Measurements from ENCODE around the gene WLS.
A peak's percentile ranks its signal among the peaks of the same experiment; 100 is the strongest.
"Not testable (repeated sequence)": the region's sequence is repeated elsewhere in the genome, so short reads cannot be mapped to it uniquely, and the experiment has no call there.

WLS gene

DNA sequence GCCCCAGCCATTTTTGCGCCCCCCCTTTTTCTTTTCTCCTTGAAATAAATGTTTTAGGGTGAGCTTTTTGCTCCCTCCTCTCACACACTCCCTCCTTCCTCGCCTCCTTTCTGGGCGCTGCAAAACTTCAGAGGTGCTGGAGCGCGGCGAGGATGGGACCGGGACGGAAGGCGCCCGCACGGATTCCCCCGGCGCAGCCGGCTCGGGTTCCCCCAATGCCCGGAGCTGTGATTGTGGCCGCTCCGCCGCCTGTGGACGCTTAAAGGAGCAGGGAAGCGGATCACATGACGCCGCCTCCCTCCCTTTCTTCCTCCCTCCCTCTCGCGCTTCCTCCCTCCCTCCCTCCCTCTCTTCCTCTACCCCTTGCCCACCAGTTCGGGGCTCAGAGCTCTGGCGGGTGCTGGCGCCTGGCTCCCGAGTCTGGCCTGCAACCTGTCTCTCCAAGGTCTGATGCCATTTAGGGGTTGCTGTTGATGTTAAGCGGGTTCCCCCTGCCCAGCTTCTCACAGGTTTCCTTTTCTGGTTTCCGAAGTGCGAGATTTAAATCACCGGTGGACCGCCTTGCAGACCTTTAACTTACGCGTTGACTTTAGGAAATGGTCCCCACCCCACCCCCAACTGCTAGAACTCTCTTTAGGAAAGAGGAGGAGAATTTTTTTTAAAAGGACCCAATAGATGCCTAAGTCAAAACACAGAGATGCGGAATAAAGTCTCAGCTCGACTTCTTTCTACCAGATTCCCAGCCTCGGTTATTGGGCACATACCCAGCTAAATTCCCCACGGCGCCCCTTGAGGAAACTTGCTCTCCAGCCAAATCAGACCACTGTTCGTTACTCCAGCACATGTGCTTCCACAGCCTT lies at the start of gene WLS:
Gene WLS, minus strand, starts transcription at position 235 of the 860 bp plus-strand sequence. Its CDS starts 224 bp downstream, at position 11.
- DNase-seq = no peak

DNA sequence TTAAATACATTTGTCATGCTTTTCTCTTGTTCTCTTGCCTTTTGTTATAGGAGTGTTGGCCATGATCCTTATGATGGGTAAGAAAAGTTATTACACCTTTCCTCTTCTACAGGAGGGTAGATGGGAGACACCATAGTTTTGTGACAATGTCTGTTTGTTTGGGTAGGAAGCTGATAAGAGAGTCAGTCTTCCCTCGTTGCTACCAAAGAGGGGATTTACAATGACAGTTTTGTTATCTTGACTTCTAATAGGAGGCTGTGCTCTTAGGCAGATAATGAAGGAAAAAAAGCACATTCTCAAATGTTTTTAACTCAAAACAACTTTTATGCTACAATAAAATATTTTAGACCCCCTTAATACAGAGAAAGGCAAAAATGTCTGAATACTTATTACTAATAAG lies 48.0 kb upstream of the WLS start:
- no peak for DNase-seq

- DNase-seq = no peak
Observed at GRCh38 chr1:68279846-68280245, 47.5 kb upstream of the WLS start.

DNA sequence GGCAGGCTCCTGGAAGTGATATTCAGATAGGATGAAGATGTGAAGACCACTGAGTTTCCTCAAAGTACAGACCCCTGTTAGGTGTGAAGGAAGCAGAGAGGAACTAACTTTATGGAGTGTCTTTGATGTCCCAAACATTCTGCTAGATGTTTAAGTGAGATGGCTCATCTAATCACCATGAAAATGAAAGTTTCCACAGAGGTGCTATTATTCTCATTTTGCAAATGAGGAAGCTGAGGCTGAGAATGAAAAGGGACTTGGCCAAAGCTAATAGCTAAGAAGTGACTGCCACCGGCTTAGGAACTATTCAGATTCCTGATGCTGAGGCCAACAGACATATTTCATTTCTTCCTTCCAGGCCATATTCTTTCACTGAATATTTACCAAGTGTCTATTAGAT lies 45.9 kb upstream of the WLS start:
- DNase-seq = no peak

DNA sequence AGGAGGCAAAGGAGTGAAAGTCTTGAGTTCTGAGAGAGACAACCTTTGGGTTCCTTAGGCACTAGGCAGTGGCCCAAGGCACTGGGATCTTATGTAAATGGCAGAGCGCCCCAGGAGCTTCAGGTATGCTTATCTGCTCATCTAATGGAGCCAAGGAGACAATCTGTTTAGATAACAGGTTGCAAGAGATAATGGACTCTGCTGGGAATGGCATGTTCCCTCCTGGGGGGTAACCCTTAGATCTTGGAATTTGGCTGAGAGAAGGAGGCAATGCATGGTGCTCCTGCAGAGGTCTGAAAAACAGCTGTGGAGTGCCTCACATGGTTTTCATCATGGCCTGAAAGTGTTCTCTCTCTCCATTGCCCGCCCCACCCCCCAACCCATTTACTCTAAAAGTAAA lies 44.1 kb upstream of the WLS start:
- no peak for DNase-seq

DNA sequence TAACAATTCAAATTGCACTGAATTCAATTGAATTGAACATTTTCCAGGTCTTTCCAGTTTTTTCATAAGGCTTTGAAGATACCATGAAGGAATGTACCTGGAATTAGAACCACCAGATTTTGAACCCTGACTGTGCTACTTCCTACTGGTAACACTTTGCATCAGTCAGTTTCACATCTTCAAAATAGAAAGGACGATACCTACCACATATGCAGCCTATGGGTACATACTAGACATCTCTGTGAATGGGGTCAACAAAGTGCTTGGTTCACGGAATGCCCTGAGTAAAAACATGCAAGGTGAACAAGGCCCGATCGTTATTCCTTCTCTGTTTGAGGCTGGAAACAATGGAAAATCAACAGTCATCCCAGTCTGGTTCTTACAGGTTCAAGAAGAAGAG lies 41.2 kb upstream of the WLS start:
- no peak for DNase-seq

DNA sequence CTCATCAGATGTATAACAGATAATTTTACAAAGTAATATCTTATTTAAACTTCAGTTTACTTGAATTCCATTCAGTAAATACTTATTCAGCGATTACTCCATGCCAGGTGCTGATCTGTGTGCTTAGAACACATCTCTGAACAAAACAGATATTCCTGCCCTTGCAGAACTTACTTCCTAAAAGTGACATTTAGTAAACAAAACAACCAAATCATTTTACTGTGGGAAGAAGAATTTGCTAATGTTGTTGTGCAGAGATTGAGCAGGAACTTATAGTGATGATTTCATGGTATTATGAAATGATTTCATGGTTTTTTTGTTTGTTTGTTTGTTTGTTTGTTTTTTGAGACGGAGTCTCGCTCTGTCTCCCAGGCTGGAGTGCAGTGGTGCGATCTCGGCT lies 39.3 kb upstream of the WLS start:
- no peak for DNase-seq

- DNase-seq = no peak
Observed at GRCh38 chr1:68270951-68271350, 38.6 kb upstream of the WLS start.

GRCh38 chr1:68269637-68270430 lies 37.5 kb upstream of the WLS start:
- no peak for DNase-seq

DNA sequence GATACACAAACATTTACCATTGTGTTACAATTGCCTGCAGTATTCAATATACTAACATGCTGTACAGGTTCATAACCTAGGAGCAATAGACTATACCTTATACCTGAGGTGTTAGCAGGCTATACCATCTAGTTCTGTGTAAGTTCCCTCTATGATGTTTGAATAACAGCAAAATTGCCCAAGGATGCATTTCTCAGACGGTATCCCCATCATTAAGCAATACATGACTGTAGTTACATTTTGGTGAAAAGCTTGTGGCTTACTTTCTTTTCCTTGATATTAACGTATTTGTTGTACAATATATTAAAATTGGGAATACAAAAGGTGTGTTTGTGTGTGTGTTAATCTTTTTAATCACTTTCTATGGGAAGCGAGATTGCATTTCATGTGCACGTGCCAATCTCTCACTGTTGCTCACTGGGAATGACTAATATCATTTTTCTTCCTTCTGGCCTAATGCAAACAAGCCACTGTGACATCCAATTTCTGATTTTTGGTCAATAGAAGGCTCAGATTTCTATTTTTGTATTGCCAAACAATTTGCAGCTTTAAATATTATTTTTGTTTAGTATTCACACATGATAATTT lies 36.7 kb upstream of the WLS start:
- no peak for DNase-seq

DNA sequence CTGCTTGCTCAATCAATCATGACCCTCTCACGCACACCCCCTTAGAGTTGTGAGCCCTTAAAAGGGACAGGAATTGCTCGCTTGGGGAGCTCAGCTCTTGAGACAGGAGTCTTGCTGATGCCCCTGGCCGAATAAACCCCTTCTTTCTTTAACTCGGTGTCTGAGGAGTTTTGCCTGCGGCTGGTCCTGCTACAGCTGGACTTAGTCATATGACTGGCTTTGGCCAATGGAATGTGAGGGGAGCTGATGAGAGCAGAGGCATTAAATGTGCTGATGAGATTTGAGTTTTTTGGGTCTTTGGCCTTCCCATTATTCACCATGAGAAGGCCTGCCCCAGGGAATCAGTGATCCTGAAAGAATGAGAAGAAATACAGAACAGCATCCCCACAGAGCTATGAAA lies 24.5 kb upstream of the WLS start:
- not testable (repeated sequence) for DNase-seq

GRCh38 chr1:68255301-68255700 lies 23.0 kb upstream of the WLS start:
- DNase-seq = no peak

- DNase-seq = no peak
Observed at GRCh38 chr1:68254667-68255226, 22.4 kb upstream of the WLS start.

DNA sequence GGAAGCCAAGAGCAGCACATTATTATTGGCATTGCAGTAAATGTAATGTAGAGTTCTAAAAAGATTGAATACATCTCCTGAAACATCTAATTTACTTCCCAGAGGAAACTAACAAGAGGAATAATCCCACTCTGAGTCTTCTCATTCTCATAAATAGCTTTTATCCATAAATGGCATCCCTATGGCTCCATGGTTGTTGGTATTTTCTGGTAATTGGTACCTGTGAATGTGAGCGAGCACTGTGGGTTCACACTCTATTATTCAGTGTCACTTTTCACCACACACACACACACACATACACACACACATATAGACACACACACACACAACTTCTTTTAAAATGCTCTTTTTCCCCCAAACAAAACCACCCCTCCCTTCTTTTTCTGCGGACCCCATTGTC lies 4.7 kb upstream of the WLS start:
- DNase-seq = no peak

DNA sequence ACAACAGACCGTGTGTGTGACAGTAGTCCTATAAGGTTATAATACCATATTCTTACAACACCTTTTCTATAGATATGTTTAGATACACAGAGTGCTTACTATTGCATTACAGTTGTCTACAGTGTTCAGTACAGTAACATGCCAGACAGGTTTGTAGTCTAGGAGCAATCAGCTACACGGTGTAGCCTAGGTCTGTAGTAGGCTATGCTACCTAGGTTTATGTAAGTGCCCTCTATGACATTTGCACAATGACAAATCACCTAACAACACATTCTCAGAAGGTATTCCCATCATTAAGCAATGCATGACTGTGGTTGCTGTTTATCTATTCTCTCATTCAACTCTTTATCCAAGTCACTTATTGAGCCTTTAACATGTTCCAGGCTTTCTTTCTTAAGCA lies 1.8 kb upstream of the WLS start:
- DNase-seq = no peak

- no peak for DNase-seq
Observed at GRCh38 chr1:68233202-68233601, 879 bp upstream of the WLS start.

- DNase-seq = no peak
Observed at GRCh38 chr1:68231627-68232288, 565 bp downstream of the WLS start.

GRCh38 chr1:68230901-68231626 lies 1.3 kb downstream of the WLS start:
- DNase-seq = peak; percentile 45

- no peak for DNase-seq
Observed at GRCh38 chr1:68230484-68230802, 1.9 kb downstream of the WLS start.

DNA sequence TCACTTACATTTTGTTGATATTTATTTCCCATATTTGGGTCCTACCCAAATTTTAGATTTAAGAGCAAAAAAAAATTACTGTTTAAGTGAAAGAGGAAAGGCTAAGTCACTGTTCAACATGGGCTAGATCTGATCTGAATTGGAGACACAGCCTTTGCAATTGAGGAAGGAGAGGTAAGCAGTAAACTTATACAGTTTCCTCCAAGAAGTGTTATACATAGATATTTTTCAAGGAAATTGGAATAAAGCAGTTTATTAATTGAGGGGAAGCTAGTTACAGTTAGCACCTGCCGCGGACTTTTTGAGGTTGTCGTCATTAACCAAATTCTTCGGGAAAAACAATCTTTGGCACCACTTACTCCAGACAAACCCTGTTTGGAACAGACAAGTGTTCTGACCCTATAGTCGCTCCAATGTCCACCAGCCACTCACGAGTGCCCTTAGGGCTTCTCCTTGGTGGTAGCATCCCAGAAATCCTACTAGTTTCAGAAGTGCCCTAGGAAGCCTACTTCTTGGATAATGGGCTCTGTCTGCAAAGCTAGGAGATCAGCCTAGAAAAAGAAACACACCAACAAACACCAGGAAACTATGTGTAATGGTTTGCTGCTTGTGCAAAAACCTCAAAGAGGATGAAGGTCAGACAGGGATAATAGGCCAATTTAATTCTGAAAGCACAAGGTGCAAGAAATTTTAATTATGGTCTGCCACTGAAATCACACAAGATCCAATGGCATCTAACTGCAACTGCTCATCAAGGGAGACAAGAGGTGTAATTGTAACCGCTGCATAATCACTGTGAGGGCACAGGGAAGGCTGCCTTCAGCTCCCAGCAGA lies 2.5 kb downstream of the WLS start:
- DNase-seq = no peak

- DNase-seq = no peak
Observed at GRCh38 chr1:68228851-68229250, 3.5 kb downstream of the WLS start.
